Endodermal cell (in vitro differentiated cells): ENCODE results near the gene DTNA. TPM values are rescaled to one million over a fixed set of nuclear protein-coding genes. Genes with fewer than 3 reads are reported as not detected.

Source experiments
- DNase-seq: peaks from one replicate; pipeline ENCODE4 v3.0.0-alpha.2; 2017
- H3K27ac ChIP-seq: 2 replicates; pipeline ENCODE4 v1.5.1; 2013; ENCODE audit warnings: mild to moderate bottlenecking, low read depth, low read length, moderate library complexity
- H3K27me3 ChIP-seq: 2 replicates; pipeline ENCODE4 v1.6.1; 2013; ENCODE audit warnings: mild to moderate bottlenecking, low read length, moderate library complexity; ENCODE audit not compliant: insufficient read depth, control insufficient read depth, poor library complexity, severe bottlenecking
- H3K36me3 ChIP-seq: 2 replicates; pipeline ENCODE4 v1.7.0; 2013; ENCODE audit warnings: mild to moderate bottlenecking, low read length, moderate library complexity; ENCODE audit not compliant: control insufficient read depth, insufficient read depth
- H3K4me1 ChIP-seq: one replicate; pipeline ENCODE4 v1.7.0; 2013; ENCODE audit warnings: low read length; ENCODE audit not compliant: control insufficient read depth, insufficient read depth
- H3K4me3 ChIP-seq: 2 replicates; pipeline ENCODE4 v1.5.1; 2013; ENCODE audit warnings: mild to moderate bottlenecking, low read length, moderate library complexity
- H3K9ac ChIP-seq: 2 replicates; pipeline ENCODE4 v1.6.1; 2013; ENCODE audit warnings: mild to moderate bottlenecking, low read length, moderate library complexity; ENCODE audit not compliant: poor library complexity, severe bottlenecking; ENCODE audit errors: extremely low read depth
- H3K9me3 ChIP-seq: 2 replicates; pipeline ENCODE4 v1.6.1; 2013; ENCODE audit warnings: mild to moderate bottlenecking, low read length, moderate library complexity; ENCODE audit not compliant: control insufficient read depth
- H3K27ac Mint-ChIP-seq: 2 replicates; pipeline ENCODE4 v1.8.0; 2020; ENCODE audit warnings: mixed read lengths
- H3K27me3 Mint-ChIP-seq: 2 replicates; pipeline ENCODE4 v1.8.0; 2021; ENCODE audit warnings: mild to moderate bottlenecking, mixed read lengths; ENCODE audit not compliant: insufficient read depth
- H3K36me3 Mint-ChIP-seq: 2 replicates; pipeline ENCODE4 v1.8.0; 2020; ENCODE audit warnings: low read depth, mixed read lengths
- H3K4me1 Mint-ChIP-seq: 2 replicates; pipeline ENCODE4 v1.8.0; 2020; ENCODE audit warnings: mixed read lengths
- H3K4me3 Mint-ChIP-seq: 2 replicates; pipeline ENCODE4 v1.8.0; 2020; ENCODE audit warnings: mild to moderate bottlenecking, moderate library complexity, mixed read lengths
- H3K9me3 Mint-ChIP-seq: 2 replicates; pipeline ENCODE4 v1.8.0; 2020; ENCODE audit warnings: mild to moderate bottlenecking, mixed read lengths
- WGBS, 2 experiments: methylation state at CpG; one replicate each; pipeline versions ENCODE4 v1.1.5 to v1.1.7; 2013; ENCODE audit warnings: missing lambda C conversion rate in 2 of 2, mixed read lengths in 1 of 2; ENCODE audit not compliant: insufficient coverage in 1 of 2, insufficient read length in 1 of 2; 5-methylcytosine and 5-hydroxymethylcytosine counted together
- total RNA-seq, 2 donors: library from RNA; stranded (reverse); fragmentation: NEBNext Ultra II Directional in 1 of 2; extraction: Animal tissue kit (Norgen Biotek cat#: 25700) in 1 of 2; gene quantifications; 2 replicates in 1 of 2; 3 replicates in 1 of 2; pipeline ENCODE4 v1.2.1, GENCODE V29; 2021
- TF ChIP-seq, protein P1 (sequence below): fragments of 200-600 bp; sonication (generic); conservative IDR thresholded peaks from 2 replicates; pipeline ENCODE4 v1.5.0; 2021; ENCODE audit warnings: antibody characterized with exemption, mild to moderate bottlenecking

DTNA gene
- total RNA-seq, 2 donors from 2014 or later, result 45.6 to 51.6 TPM

DNA sequence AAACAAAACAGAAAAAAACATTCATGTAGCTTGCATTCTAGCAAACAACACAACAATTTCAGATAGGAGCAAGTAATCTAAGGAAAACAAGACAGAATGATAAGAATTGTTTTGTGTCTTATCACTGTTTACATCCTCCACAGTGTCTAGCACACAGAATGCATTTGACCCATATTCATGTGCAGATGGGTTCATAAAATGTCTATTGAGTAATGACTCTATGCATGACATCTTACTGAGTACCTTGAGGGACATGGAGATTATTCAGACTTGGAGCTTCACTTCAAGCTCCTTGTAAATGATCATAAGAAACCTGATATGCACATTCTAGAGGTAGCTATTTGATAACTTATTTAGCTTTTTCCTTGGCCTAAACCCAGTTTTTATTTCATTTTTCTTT lies 69.0 kb downstream of the DTNA start:
- peaks cover 13% of the 10 kb centered on the region for H3K9me3 ChIP-seq
- H3K4me3 Mint-ChIP-seq, result no peak overlapping the region
- no peak for DNase-seq
- H3K4me1 Mint-ChIP-seq, result no peaks in the 10 kb centered on the region
- peaks cover 1% of the 10 kb centered on the region for H3K9me3 Mint-ChIP-seq
- no peak overlapping the region for H3K4me3 ChIP-seq
- H3K27me3 ChIP-seq, result no peaks in the 10 kb centered on the region
- no peak overlapping the region for H3K27ac ChIP-seq
- H3K27ac Mint-ChIP-seq, result no peak overlapping the region
- H3K4me1 ChIP-seq, result no peaks in the 10 kb centered on the region
- no peaks in the 10 kb centered on the region for H3K36me3 ChIP-seq
- no peak overlapping the region for H3K9ac ChIP-seq
- no peaks in the 10 kb centered on the region for H3K27me3 Mint-ChIP-seq
- TF ChIP-seq, protein P1, sequence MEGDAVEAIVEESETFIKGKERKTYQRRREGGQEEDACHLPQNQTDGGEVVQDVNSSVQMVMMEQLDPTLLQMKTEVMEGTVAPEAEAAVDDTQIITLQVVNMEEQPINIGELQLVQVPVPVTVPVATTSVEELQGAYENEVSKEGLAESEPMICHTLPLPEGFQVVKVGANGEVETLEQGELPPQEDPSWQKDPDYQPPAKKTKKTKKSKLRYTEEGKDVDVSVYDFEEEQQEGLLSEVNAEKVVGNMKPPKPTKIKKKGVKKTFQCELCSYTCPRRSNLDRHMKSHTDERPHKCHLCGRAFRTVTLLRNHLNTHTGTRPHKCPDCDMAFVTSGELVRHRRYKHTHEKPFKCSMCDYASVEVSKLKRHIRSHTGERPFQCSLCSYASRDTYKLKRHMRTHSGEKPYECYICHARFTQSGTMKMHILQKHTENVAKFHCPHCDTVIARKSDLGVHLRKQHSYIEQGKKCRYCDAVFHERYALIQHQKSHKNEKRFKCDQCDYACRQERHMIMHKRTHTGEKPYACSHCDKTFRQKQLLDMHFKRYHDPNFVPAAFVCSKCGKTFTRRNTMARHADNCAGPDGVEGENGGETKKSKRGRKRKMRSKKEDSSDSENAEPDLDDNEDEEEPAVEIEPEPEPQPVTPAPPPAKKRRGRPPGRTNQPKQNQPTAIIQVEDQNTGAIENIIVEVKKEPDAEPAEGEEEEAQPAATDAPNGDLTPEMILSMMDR, result no peak
- H3K36me3 Mint-ChIP-seq, result peaks cover 23% of the 10 kb centered on the region

DNA sequence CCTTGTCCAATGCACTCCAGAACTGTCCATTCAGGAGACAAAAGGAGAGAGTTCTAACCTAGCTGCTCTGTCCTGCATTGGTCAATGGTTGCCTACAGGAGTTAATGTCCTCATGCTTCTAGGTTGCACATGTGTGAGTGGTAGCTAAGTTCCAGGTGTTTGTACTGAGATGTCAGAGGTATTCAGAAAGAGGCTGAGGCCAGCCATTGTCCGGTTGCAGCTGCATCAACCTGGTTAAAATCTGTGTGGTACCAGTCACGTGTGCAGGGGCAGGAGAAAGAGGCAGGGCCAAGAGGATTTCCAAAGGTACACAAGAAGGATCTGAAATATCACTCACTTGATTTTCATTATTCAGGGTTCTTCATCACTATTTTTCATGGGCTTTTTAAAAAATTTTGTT lies 70.8 kb downstream of the DTNA start:
- no peaks in the 10 kb centered on the region for H3K27me3 Mint-ChIP-seq

DNA sequence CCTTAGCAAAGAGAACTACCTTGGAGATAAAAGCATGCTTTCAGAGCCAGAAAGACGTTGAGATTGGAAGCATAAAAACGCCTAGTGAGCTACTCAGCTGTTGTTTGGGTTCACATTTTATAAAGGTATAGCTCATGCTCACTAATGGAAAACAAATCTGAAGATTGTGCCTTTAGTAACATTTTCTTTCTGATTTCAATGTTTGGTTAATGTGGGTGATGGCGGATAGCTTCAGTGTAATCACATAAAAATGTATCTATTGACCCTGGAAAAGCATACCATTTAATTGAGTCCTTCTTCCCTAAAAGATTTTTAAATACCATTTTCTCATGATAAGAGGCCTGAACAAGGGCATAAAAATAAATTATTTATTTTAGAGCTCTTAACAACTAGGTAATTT lies 73.4 kb downstream of the DTNA start:
- no peak overlapping the region for H3K4me3 Mint-ChIP-seq
- WGBS, 2 experiments, result 86 to 89% methylated on average over 2 to 3 of the region's 3 CpGs
- peaks cover 4% of the 10 kb centered on the region for H3K4me1 ChIP-seq
- no peak overlapping the region for H3K9ac ChIP-seq
- DNase-seq, result no peak
- no peak overlapping the region for H3K27ac ChIP-seq
- H3K27ac Mint-ChIP-seq, result no peak overlapping the region
- H3K4me1 Mint-ChIP-seq, result peaks cover 8% of the 10 kb centered on the region
- no peaks in the 10 kb centered on the region for H3K36me3 ChIP-seq
- no peaks in the 10 kb centered on the region for H3K27me3 ChIP-seq
- no peaks in the 10 kb centered on the region for H3K27me3 Mint-ChIP-seq
- no peak overlapping the region for H3K4me3 ChIP-seq
- H3K36me3 Mint-ChIP-seq, result peaks cover 2% of the 10 kb centered on the region
- peaks cover 1% of the 10 kb centered on the region for H3K9me3 Mint-ChIP-seq
- TF ChIP-seq, protein P1, result no peak
- peaks cover 9% of the 10 kb centered on the region for H3K9me3 ChIP-seq

More for the DNA sequence above, 70.8 kb downstream of the DTNA start:
- Histone ChIP-seq H3K4me1 (no peaks in the 10 kb centered on the region), H3K27me3 (no peaks in the 10 kb centered on the region), H3K4me3 (no peak overlapping the region), H3K9me3 (peaks cover 13% of the 10 kb centered on the region), H3K36me3 (no peaks in the 10 kb centered on the region), H3K27ac (no peak overlapping the region), H3K9ac (no peak overlapping the region)
- no peak for DNase-seq
- H3K9me3 Mint-ChIP-seq, result peaks cover 1% of the 10 kb centered on the region
- no peak overlapping the region for H3K27ac Mint-ChIP-seq
- no peaks in the 10 kb centered on the region for H3K4me1 Mint-ChIP-seq
- H3K4me3 Mint-ChIP-seq, result no peak overlapping the region
- WGBS, 2 experiments, result 97 to 100% methylated on average over 2 of the region's 2 CpGs
- TF ChIP-seq, protein P1, result no peak
- peaks cover 19% of the 10 kb centered on the region for H3K36me3 Mint-ChIP-seq
